ENCODE measurements around the gene BROX.

BROX gene

GRCh38 chr1:222702210-222702609, 10.2 kb upstream of the BROX start:
- Histone ChIP-seq H3K4me1 (ENCODE audit: insufficient read depth, low read length) (no peaks in the 10 kb centered on the region), H3K27ac (ENCODE audit: low read length) (no peak overlapping the region), H3K36me3 (ENCODE audit: insufficient read depth, low read depth, low read length) (peaks cover 34% of the 10 kb centered on the region), H3K9me3 (ENCODE audit: insufficient read depth, low read depth, low read length) (no peaks in the 10 kb centered on the region), H3K27me3 (ENCODE audit: insufficient read depth, low read length) (no peaks in the 10 kb centered on the region), H3K4me3 (ENCODE audit: low read length) (no peak overlapping the region), H3K9ac (ENCODE audit: low read depth, low read length) (no peak overlapping the region)

- Histone ChIP-seq H3K4me3 (ENCODE audit: low read length) (no peak overlapping the region), H3K36me3 (ENCODE audit: insufficient read depth, low read depth, low read length) (peaks cover 27% of the 10 kb centered on the region), H3K4me1 (ENCODE audit: insufficient read depth, low read length) (no peaks in the 10 kb centered on the region), H3K27me3 (ENCODE audit: insufficient read depth, low read length) (no peaks in the 10 kb centered on the region), H3K9ac (ENCODE audit: low read depth, low read length) (no peak overlapping the region), H3K27ac (ENCODE audit: low read length) (no peak overlapping the region), H3K9me3 (ENCODE audit: insufficient read depth, low read depth, low read length) (no peaks in the 10 kb centered on the region)
Observed at GRCh38 chr1:222704260-222704659, 8.1 kb upstream of the BROX start.

GRCh38 chr1:222706815-222707214, 5.5 kb upstream of the BROX start:
- H3K4me3 ChIP-seq (ENCODE audit: low read length), result no peak overlapping the region
- H3K9ac ChIP-seq (ENCODE audit: low read depth, low read length), result no peak overlapping the region
- peaks cover 14% of the 10 kb centered on the region for H3K36me3 ChIP-seq (ENCODE audit: insufficient read depth, low read depth, low read length)

GRCh38 chr1:222709700-222710153, 2.6 kb upstream of the BROX start:
- Histone ChIP-seq H3K9me3 (ENCODE audit: insufficient read depth, low read depth, low read length) (no peaks in the 10 kb centered on the region), H3K4me3 (ENCODE audit: low read length) (peak overlapping the region; percentile 81; the same call in 1 of the 2 replicates), H3K27me3 (ENCODE audit: insufficient read depth, low read length) (no peaks in the 10 kb centered on the region), H3K4me1 (ENCODE audit: insufficient read depth, low read length) (peaks cover 8% of the 10 kb centered on the region; the same call in 1 of the 2 replicates), H3K36me3 (ENCODE audit: insufficient read depth, low read depth, low read length) (no peaks in the 10 kb centered on the region), H3K9ac (ENCODE audit: low read depth, low read length) (no peak overlapping the region), H3K27ac (ENCODE audit: low read length) (no peak overlapping the region)

More at GRCh38 chr1:222706815-222707214, 5.5 kb upstream of the BROX start:
- Histone ChIP-seq H3K27me3 (ENCODE audit: insufficient read depth, low read length) (no peaks in the 10 kb centered on the region), H3K4me1 (ENCODE audit: insufficient read depth, low read length) (peaks cover 8% of the 10 kb centered on the region; the same call in 1 of the 2 replicates), H3K9me3 (ENCODE audit: insufficient read depth, low read depth, low read length) (no peaks in the 10 kb centered on the region), H3K27ac (ENCODE audit: low read length) (no peak overlapping the region)

GRCh38 chr1:222711319-222712252, 778 bp upstream of the BROX start:
- H3K9me3 ChIP-seq (ENCODE audit: insufficient read depth, low read depth, low read length), result no peaks in the 10 kb centered on the region
- no peaks in the 10 kb centered on the region for H3K27me3 ChIP-seq (ENCODE audit: insufficient read depth, low read length)
- H3K4me1 ChIP-seq (ENCODE audit: insufficient read depth, low read length), result peaks cover 8% of the 10 kb centered on the region; the same call in 1 of the 2 replicates
- peak overlapping the region; percentile 50 for H3K27ac ChIP-seq (ENCODE audit: low read length)
- peaks cover 5% of the 10 kb centered on the region; the same call in 1 of the 2 replicates for H3K36me3 ChIP-seq (ENCODE audit: insufficient read depth, low read depth, low read length)
- peak overlapping the region; percentile 82 for H3K9ac ChIP-seq (ENCODE audit: low read depth, low read length)
- H3K4me3 ChIP-seq (ENCODE audit: low read length), result peak overlapping the region; percentile 81

GRCh38 chr1:222713091-222713961, 962 bp downstream of the BROX start:
- no peaks in the 10 kb centered on the region for H3K27me3 ChIP-seq (ENCODE audit: insufficient read depth, low read length)
- peak overlapping the region; percentile 98 for H3K4me3 ChIP-seq (ENCODE audit: low read length)
- peak overlapping the region; percentile 94 for H3K9ac ChIP-seq (ENCODE audit: low read depth, low read length)
- peaks cover 8% of the 10 kb centered on the region; the same call in 1 of the 2 replicates for H3K4me1 ChIP-seq (ENCODE audit: insufficient read depth, low read length)
- peaks cover 22% of the 10 kb centered on the region for H3K36me3 ChIP-seq (ENCODE audit: insufficient read depth, low read depth, low read length)
- no peaks in the 10 kb centered on the region for H3K9me3 ChIP-seq (ENCODE audit: insufficient read depth, low read depth, low read length)
- peak overlapping the region; percentile 77 for H3K27ac ChIP-seq (ENCODE audit: low read length)

- Histone ChIP-seq H3K4me1 (ENCODE audit: insufficient read depth, low read length) (no peaks in the 10 kb centered on the region), H3K27ac (ENCODE audit: low read length) (no peak overlapping the region), H3K9ac (ENCODE audit: low read depth, low read length) (no peak overlapping the region), H3K27me3 (ENCODE audit: insufficient read depth, low read length) (no peaks in the 10 kb centered on the region), H3K4me3 (ENCODE audit: low read length) (no peak overlapping the region), H3K36me3 (ENCODE audit: insufficient read depth, low read depth, low read length) (peaks cover 52% of the 10 kb centered on the region), H3K9me3 (ENCODE audit: insufficient read depth, low read depth, low read length) (no peaks in the 10 kb centered on the region)
Observed at GRCh38 chr1:222716393-222716792, 4.0 kb downstream of the BROX start.

GRCh38 chr1:222728746-222729145, 16.4 kb downstream of the BROX start:
- peaks cover 91% of the 10 kb centered on the region for H3K36me3 ChIP-seq (ENCODE audit: insufficient read depth, low read depth, low read length)

GRCh38 chr1:222730866-222731265, 18.5 kb downstream of the BROX start:
- Histone ChIP-seq H3K27me3 (ENCODE audit: insufficient read depth, low read length) (no peaks in the 10 kb centered on the region), H3K27ac (ENCODE audit: low read length) (no peak overlapping the region), H3K36me3 (ENCODE audit: insufficient read depth, low read depth, low read length) (peaks cover 89% of the 10 kb centered on the region), H3K4me1 (ENCODE audit: insufficient read depth, low read length) (peaks cover 6% of the 10 kb centered on the region; the same call in 1 of the 2 replicates), H3K4me3 (ENCODE audit: low read length) (no peak overlapping the region), H3K9me3 (ENCODE audit: insufficient read depth, low read depth, low read length) (no peaks in the 10 kb centered on the region), H3K9ac (ENCODE audit: low read depth, low read length) (no peak overlapping the region)

More at GRCh38 chr1:222728746-222729145, 16.4 kb downstream of the BROX start:
- H3K4me3 ChIP-seq (ENCODE audit: low read length), result no peak overlapping the region
- H3K9me3 ChIP-seq (ENCODE audit: insufficient read depth, low read depth, low read length), result no peaks in the 10 kb centered on the region
- H3K4me1 ChIP-seq (ENCODE audit: insufficient read depth, low read length), result no peaks in the 10 kb centered on the region
- no peak overlapping the region for H3K27ac ChIP-seq (ENCODE audit: low read length)
- H3K27me3 ChIP-seq (ENCODE audit: insufficient read depth, low read length), result no peaks in the 10 kb centered on the region
- no peak overlapping the region for H3K9ac ChIP-seq (ENCODE audit: low read depth, low read length)

- Histone ChIP-seq H3K27ac (ENCODE audit: low read length) (no peak overlapping the region), H3K4me1 (ENCODE audit: insufficient read depth, low read length) (peaks cover 17% of the 10 kb centered on the region; the same call in 1 of the 2 replicates), H3K4me3 (ENCODE audit: low read length) (no peak overlapping the region), H3K9me3 (ENCODE audit: insufficient read depth, low read depth, low read length) (no peaks in the 10 kb centered on the region), H3K36me3 (ENCODE audit: insufficient read depth, low read depth, low read length) (peaks cover 74% of the 10 kb centered on the region), H3K9ac (ENCODE audit: low read depth, low read length) (no peak overlapping the region), H3K27me3 (ENCODE audit: insufficient read depth, low read length) (no peaks in the 10 kb centered on the region)
Observed at GRCh38 chr1:222732216-222733159, 20.1 kb downstream of the BROX start.
